ENCODE results near the gene ITGA8.

DNA sequence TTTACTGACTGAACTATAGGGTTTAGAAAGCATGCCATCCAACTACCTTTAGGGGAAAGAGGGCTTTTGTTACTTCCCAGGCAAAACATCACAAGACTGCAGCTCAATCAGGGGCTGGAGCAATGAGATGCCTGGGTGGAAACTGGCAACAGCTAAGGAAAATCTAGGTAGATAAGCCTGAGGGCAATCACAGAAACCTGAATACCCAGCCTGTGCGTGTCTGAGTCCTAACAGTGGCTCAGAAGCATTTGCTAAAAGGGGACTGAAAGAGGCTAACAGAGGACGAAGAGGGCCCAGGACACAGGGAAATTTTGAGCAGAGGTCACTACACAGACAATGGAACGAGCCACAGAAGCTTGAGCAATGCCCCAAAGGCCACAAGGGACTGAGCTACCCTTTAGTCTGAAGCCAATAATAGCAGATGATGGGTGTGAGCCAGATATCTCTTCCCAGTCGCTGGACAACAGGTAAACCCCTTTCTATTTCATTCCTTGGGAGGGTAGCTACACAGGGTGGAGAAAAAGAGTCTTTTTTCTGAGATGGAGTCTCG is 79.1 kb downstream of the ITGA8 start:
- TF ChIP-seq, protein P1, sequence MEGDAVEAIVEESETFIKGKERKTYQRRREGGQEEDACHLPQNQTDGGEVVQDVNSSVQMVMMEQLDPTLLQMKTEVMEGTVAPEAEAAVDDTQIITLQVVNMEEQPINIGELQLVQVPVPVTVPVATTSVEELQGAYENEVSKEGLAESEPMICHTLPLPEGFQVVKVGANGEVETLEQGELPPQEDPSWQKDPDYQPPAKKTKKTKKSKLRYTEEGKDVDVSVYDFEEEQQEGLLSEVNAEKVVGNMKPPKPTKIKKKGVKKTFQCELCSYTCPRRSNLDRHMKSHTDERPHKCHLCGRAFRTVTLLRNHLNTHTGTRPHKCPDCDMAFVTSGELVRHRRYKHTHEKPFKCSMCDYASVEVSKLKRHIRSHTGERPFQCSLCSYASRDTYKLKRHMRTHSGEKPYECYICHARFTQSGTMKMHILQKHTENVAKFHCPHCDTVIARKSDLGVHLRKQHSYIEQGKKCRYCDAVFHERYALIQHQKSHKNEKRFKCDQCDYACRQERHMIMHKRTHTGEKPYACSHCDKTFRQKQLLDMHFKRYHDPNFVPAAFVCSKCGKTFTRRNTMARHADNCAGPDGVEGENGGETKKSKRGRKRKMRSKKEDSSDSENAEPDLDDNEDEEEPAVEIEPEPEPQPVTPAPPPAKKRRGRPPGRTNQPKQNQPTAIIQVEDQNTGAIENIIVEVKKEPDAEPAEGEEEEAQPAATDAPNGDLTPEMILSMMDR (IDR thresholded peaks at IDR 0.05) = no peak
- no peak for TF ChIP-seq EZH2 (IDR thresholded peaks at IDR 0.05; ENCODE audit: borderline replicate concordance, insufficient read depth, low read depth, low read length, poor library complexity, severe bottlenecking)
